GM21528 (cell line): ENCODE results near the gene MRPS18A.
"Not testable (repeated sequence)": the region's sequence is repeated elsewhere in the genome, so short reads cannot be mapped to it uniquely, and the experiment has no call there.

ENCODE experiments used
- ATAC-seq: cut with Tn5 transposase; IDR thresholded peaks from one replicate; pipeline ENCODE4 v1.9.1; 2021; ENCODE audit warnings: mild to moderate bottlenecking, moderate library complexity; ENCODE audit not compliant: unreplicated experiment, low FRiP score

The MRPS18A gene

GRCh38 chr6:43671801-43672690 lies 15.5 kb downstream of the MRPS18A start:
- no peak for ATAC-seq

GRCh38 chr6:43671011-43671800 lies 16.4 kb downstream of the MRPS18A start:
- no peak for ATAC-seq

GRCh38 chr6:43670623-43670986 lies 17.0 kb downstream of the MRPS18A start:
- no peak for ATAC-seq

- ATAC-seq, result no peak
Measured at GRCh38 chr6:43669922-43670622, 17.5 kb downstream of the MRPS18A start.

GRCh38 chr6:43669050-43669921 lies 18.3 kb downstream of the MRPS18A start:
- ATAC-seq, result no peak

- no peak for ATAC-seq
Measured at GRCh38 chr6:43668151-43669028, 19.2 kb downstream of the MRPS18A start.

GRCh38 chr6:43667245-43668150 lies 20.1 kb downstream of the MRPS18A start:
- ATAC-seq, result no peak

GRCh38 chr6:43666196-43666920 lies 21.2 kb downstream of the MRPS18A start:
- ATAC-seq, result no peak

GRCh38 chr6:43665376-43665775 lies 22.2 kb downstream of the MRPS18A start:
- no peak for ATAC-seq

GRCh38 chr6:43662948-43663347 lies 24.6 kb downstream of the MRPS18A start:
- not testable (repeated sequence) for ATAC-seq

- ATAC-seq, result no peak
Measured at GRCh38 chr6:43658161-43658560, 29.4 kb downstream of the MRPS18A start.

- no peak for ATAC-seq
Measured at GRCh38 chr6:43657221-43657802, 30.3 kb downstream of the MRPS18A start.

- ATAC-seq, result not testable (repeated sequence)
Measured at GRCh38 chr6:43652822-43653221, 34.8 kb downstream of the MRPS18A start.

- no peak for ATAC-seq
Measured at GRCh38 chr6:43648248-43648647, 39.3 kb downstream of the MRPS18A start.

GRCh38 chr6:43647613-43648012 lies 40.0 kb downstream of the MRPS18A start:
- ATAC-seq, result no peak

- no peak for ATAC-seq
Measured at GRCh38 chr6:43645613-43645964, 42.0 kb downstream of the MRPS18A start.

- ATAC-seq, result no peak
Measured at GRCh38 chr6:43644940-43645612, 42.5 kb downstream of the MRPS18A start, which contains the start of gene RSPH9. Gene RSPH9 (plus strand): TSS chr6:43645036. CDS start chr6:43645099, 63 bp downstream.
